IMR-90 (cell line): ENCODE measurements around the gene TMEM190. TPM values are rescaled to one million over a fixed set of nuclear protein-coding genes. Genes with fewer than 3 reads are reported as not detected.

Experiments
- ATAC-seq: fragments of 200-7000 bp; cut with Tn5 transposase; 2 replicates; pipeline ENCODE4 v1.9.1; 2020; ENCODE audit warnings: low read depth, mild to moderate bottlenecking, moderate library complexity
- BruUV-seq: library from RNA; stranded (reverse); fragments of 400-500 nt; replicated peaks from 2 replicates; lab custom pipeline; 2021; lab: Mats Ljungman, UMichigan
- CTCF ChIA-PET: fragments of 300-600 bp; formaldehyde crosslinking; extraction: SDS; loops from one replicate; lab custom pipeline; 2021; ENCODE audit warnings: antibody characterized with exemption; lab: Yijun Ruan, JAX
- POLR2A ChIA-PET: fragments of 300-600 bp; sonication (Branson Sonifier 250); formaldehyde crosslinking; loops from one replicate; lab custom pipeline; 2022; ENCODE audit warnings: antibody characterized with exemption; ENCODE audit not compliant: unreplicated experiment; lab: Charles Lee
- DNase-seq: peaks from one replicate; pipeline ENCODE4 v3.0.0; 2013
- H2AFZ ChIP-seq: replicated peaks from 2 replicates; pipeline ENCODE3; 2013; ENCODE audit warnings: low read length, mild to moderate bottlenecking; ENCODE audit not compliant: poor library complexity
- H2AK5ac ChIP-seq: 2 replicates; pipeline ENCODE4 v1.6.1; 2013; ENCODE audit warnings: low read depth, low read length, inconsistent platforms
- H2AK9ac ChIP-seq: replicated peaks from 2 replicates; pipeline ENCODE3; 2013; ENCODE audit warnings: mild to moderate bottlenecking, low read depth, low read length, moderate library complexity; ENCODE audit not compliant: poor library complexity
- H2BK120ac ChIP-seq: 2 replicates; pipeline ENCODE4 v1.6.1; 2013; ENCODE audit warnings: low read depth, low read length, inconsistent platforms
- H2BK15ac ChIP-seq: 3 replicates; pipeline ENCODE4 v1.6.1; 2013; ENCODE audit warnings: low read depth, low read length, inconsistent platforms
- H2BK20ac ChIP-seq: 2 replicates; pipeline ENCODE4 v1.6.1; 2013; ENCODE audit warnings: low read depth, mild to moderate bottlenecking, inconsistent platforms, low read length, moderate library complexity
- H2BK5ac ChIP-seq: 2 replicates; pipeline ENCODE4 v1.6.1; 2013; ENCODE audit warnings: mild to moderate bottlenecking, low read depth, low read length, inconsistent platforms; ENCODE audit not compliant: poor library complexity, severe bottlenecking
- H3K14ac ChIP-seq: replicated peaks from 2 replicates; pipeline ENCODE4 v1.6.1; 2013; ENCODE audit warnings: low read depth, low read length, inconsistent platforms
- H3K18ac ChIP-seq: 2 replicates; pipeline ENCODE4 v1.6.1; 2013; ENCODE audit warnings: low read depth, low read length, control low read depth
- H3K23ac ChIP-seq: 2 replicates; pipeline ENCODE4 v1.6.1; 2013; ENCODE audit warnings: low read depth, low read length, inconsistent platforms
- H3K27ac ChIP-seq: 2 replicates; pipeline ENCODE4 v1.5.1; 2013; ENCODE audit warnings: mild to moderate bottlenecking, control low read depth, low read length; ENCODE audit not compliant: insufficient read depth
- H3K27me3 ChIP-seq: 2 replicates; pipeline ENCODE4 v1.6.1; 2013; ENCODE audit warnings: low read length; ENCODE audit not compliant: control insufficient read depth, insufficient read depth
- H3K36me3 ChIP-seq: 2 replicates; pipeline ENCODE4 v1.6.1; 2013; ENCODE audit warnings: low read length, mixed read lengths; ENCODE audit not compliant: control insufficient read depth, insufficient read depth
- H3K4ac ChIP-seq: 2 replicates; pipeline ENCODE4 v1.6.1; 2013; ENCODE audit warnings: low read depth, low read length, inconsistent platforms
- H3K4me1 ChIP-seq: 2 replicates; pipeline ENCODE4 v1.6.1; 2013; ENCODE audit warnings: low read length, mixed read lengths; ENCODE audit not compliant: control insufficient read depth, insufficient read depth
- H3K4me2 ChIP-seq: 2 replicates; pipeline ENCODE4 v1.6.1; 2013; ENCODE audit warnings: low read depth, mild to moderate bottlenecking, control low read depth, low read length, moderate library complexity
- H3K4me3 ChIP-seq: 2 replicates; pipeline ENCODE4 v1.5.1; 2013; ENCODE audit warnings: low read depth, mild to moderate bottlenecking, control low read depth, low read length, moderate library complexity; ENCODE audit not compliant: insufficient read depth
- H3K56ac ChIP-seq: 2 replicates; pipeline ENCODE4 v1.6.1; 2013; ENCODE audit warnings: low read length, inconsistent platforms; ENCODE audit not compliant: insufficient read depth; ENCODE audit errors: extremely low read depth
- H3K79me1 ChIP-seq, 2 experiments: 2 replicates each; pipeline ENCODE4 v1.6.1; 2013; ENCODE audit warnings: low read length in 2 of 2, inconsistent platforms in 1 of 2, low read depth in 1 of 2
- H3K9ac ChIP-seq: 2 replicates; pipeline ENCODE4 v1.6.1; 2013; ENCODE audit warnings: low read depth, low read length, control low read depth
- H3K9me1 ChIP-seq: 2 replicates; pipeline ENCODE4 v1.6.1; 2013; ENCODE audit warnings: low read length, inconsistent platforms; ENCODE audit not compliant: insufficient read depth
- H3K9me3 ChIP-seq: 2 replicates; pipeline ENCODE4 v1.6.1; 2013; ENCODE audit warnings: low read length; ENCODE audit not compliant: control insufficient read depth, insufficient read depth
- H4K20me1 ChIP-seq: 2 replicates; pipeline ENCODE4 v1.6.1; 2013; ENCODE audit warnings: low read length, inconsistent platforms; ENCODE audit not compliant: insufficient read depth
- H4K5ac ChIP-seq: 2 replicates; pipeline ENCODE4 v1.6.1; 2013; ENCODE audit warnings: mild to moderate bottlenecking, low read depth, low read length, control low read depth
- H4K8ac ChIP-seq, 2 experiments: 2 replicates each; pipeline ENCODE4 v1.6.1; 2013; ENCODE audit warnings: low read depth in 2 of 2, low read length in 2 of 2, control low read depth in 1 of 2, inconsistent platforms in 1 of 2
- H4K91ac ChIP-seq: 2 replicates; pipeline ENCODE4 v1.6.1; 2013; ENCODE audit warnings: low read depth, low read length, inconsistent platforms; ENCODE audit not compliant: insufficient read depth
- BHLHE40 ChIP-seq: fragments of 150-350 bp; IDR thresholded peaks from 2 replicates; pipeline ENCODE4 v1.6.1; 2016; ENCODE audit warnings: mild to moderate bottlenecking, low read depth, low read length
- CEBPB ChIP-seq: IDR thresholded peaks from 2 replicates; pipeline ENCODE4 v1.6.1; 2012; ENCODE audit warnings: low read depth, low read length, improper control_type of control experiment
- CHD1 ChIP-seq: IDR thresholded peaks from 2 replicates; pipeline ENCODE4 v1.6.1; 2012; ENCODE audit warnings: low read depth, low read length, improper control_type of control experiment
- CTCF ChIP-seq: conservative IDR thresholded peaks from 2 replicates; pipeline ENCODE4 v1.5.1; 2012; ENCODE audit warnings: mild to moderate bottlenecking, low read depth, low read length, improper control_type of control experiment
- FOS ChIP-seq: fragments of 150-350 bp; IDR thresholded peaks from 2 replicates; pipeline ENCODE4 v1.6.1; 2016; ENCODE audit warnings: low read depth, low read length
- MAFK ChIP-seq: IDR thresholded peaks from 2 replicates; pipeline ENCODE4 v1.6.1; 2012; ENCODE audit warnings: low read depth, low read length, improper control_type of control experiment
- MAZ ChIP-seq: IDR thresholded peaks from 2 replicates; pipeline ENCODE4 v1.6.1; 2012; ENCODE audit warnings: low read depth, mild to moderate bottlenecking, low read length, improper control_type of control experiment, moderate library complexity, borderline replicate concordance
- MXI1 ChIP-seq: IDR thresholded peaks from 2 replicates; pipeline ENCODE4 v1.6.1; 2012; ENCODE audit warnings: low read depth, mild to moderate bottlenecking, low read length, moderate library complexity, borderline replicate concordance
- NFE2L2 ChIP-seq: fragments of 150-350 bp; IDR thresholded peaks from 2 replicates; pipeline ENCODE4 v1.6.1; 2016; ENCODE audit warnings: low read depth, mild to moderate bottlenecking, low read length
- POLR2A ChIP-seq: IDR thresholded peaks from 2 replicates; pipeline ENCODE4 v1.6.1; 2012; ENCODE audit warnings: mild to moderate bottlenecking, low read depth, low read length
- RAD21 ChIP-seq: IDR thresholded peaks from 2 replicates; pipeline ENCODE4 v1.6.1; 2012; ENCODE audit warnings: low read length, improper control_type of control experiment
- RCOR1 ChIP-seq: IDR thresholded peaks from 2 replicates; pipeline ENCODE4 v1.6.1; 2012; ENCODE audit warnings: mild to moderate bottlenecking, low read length, improper control_type of control experiment; ENCODE audit not compliant: insufficient replicate concordance
- RFX5 ChIP-seq: IDR thresholded peaks from 2 replicates; pipeline ENCODE4 v1.8.0; 2012; ENCODE audit warnings: low read depth, mild to moderate bottlenecking, low read length, moderate library complexity
- SMC3 ChIP-seq: fragments of 150-350 bp; IDR thresholded peaks from 2 replicates; pipeline ENCODE4 v1.6.1; 2016; ENCODE audit warnings: low read depth, mild to moderate bottlenecking, antibody characterized with exemption, low read length, moderate library complexity
- WGBS, 2 experiments: methylation state at CpG; one replicate each; pipeline versions ENCODE4 v1.1.5 to v1.1.7; 2013; ENCODE audit warnings: missing lambda C conversion rate in 2 of 2; ENCODE audit not compliant: insufficient read length in 1 of 2; ENCODE audit errors: extremely low coverage in 2 of 2; 5-methylcytosine and 5-hydroxymethylcytosine counted together
- dilution Hi-C: fragments of 300-500 bp; cut with HindIII; formaldehyde crosslinking; loops from one replicate; pipeline ENCODE4 v1.14.3; 2018; ENCODE audit warnings: low sequenced_read_pairs; ENCODE audit not compliant: unreplicated experiment
- in situ Hi-C: fragments of 300-500 bp; cut with MboI; formaldehyde crosslinking; loops from 3 replicates; pipeline ENCODE4 v1.14.3; 2019; ENCODE audit warnings: low sequenced_read_pairs, inconsistent platforms, mixed read lengths
- intact Hi-C: fragments of 100-400 bp; cut with micrococcal nuclease; formaldehyde crosslinking; loops from 2 replicates; pipeline ENCODE4 v1.10.0; 2022
- polyA plus RNA-seq, 3 experiments: library from polyadenylated mRNA; depleted of rRNA; stranded (reverse); fragments of >200 nt; gene quantifications; 2 replicates each; pipeline ENCODE4 v1.2.3, GENCODE V29; 2012; ENCODE audit warnings: low replicate concordance in 1 of 3
- total RNA-seq: library from RNA; depleted of rRNA; stranded (reverse); fragments of >200 nt; gene quantifications from 2 replicates; pipeline ENCODE4 v1.2.3, GENCODE V29; 2012
- TF ChIP-seq, protein P1 (sequence below): fragments of 150-350 bp; IDR thresholded peaks from 2 replicates; pipeline ENCODE4 v1.6.1; 2016; ENCODE audit warnings: low read depth, mild to moderate bottlenecking, low read length, moderate library complexity, borderline replicate concordance

Gene TMEM190
- total and polyA plus RNA-seq, 2 of the 4 experiments (the other 2 are of a cell fraction): 1.6 TPM; not detected in 1

DNA sequence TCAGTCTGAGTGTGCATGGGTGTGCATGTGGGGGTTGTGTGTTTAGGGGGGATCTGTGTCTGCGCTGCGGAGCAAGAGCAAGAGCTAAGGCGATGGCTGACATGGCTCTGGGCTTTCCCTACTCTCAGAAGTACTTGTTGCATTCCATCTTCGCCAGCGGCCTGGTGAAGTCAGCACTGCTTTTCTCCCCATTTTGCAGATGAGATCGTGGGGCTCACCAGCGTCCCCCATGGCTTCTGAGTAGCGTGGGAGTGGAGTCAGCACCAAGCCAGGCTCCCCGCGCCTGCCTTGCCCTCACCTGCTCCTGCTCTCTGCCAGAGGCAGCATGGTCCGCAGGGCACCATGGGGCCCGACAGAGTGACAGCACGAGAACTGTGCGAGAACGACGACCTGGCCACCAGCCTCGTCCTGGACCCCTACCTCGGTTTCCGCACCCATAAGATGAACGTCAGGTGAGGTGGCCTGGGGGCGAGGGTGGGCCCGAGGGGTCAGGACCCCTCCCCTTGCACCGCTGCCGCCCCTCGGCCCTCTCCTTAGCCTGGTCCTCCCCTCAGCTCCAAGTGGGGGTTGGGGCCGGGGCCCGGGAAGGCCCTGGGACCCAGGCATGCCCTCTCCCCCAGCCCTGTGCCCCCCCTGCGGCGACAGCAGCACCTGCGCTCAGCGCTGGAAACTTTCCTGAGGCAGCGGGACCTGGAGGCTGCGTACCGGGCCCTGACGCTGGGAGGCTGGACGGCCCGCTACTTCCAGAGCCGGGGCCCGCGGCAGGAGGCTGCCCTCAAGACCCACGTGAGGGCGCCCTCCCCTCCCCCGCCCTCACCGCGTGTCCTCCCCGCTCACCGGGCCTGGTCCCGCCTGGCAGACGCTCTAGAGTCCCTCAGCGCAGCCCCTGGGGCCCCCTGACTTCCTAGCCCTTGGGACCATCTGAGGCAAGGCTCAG, 34.8 kb upstream of the TMEM190 start:
- H3K4me2 ChIP-seq: peak overlapping the region; percentile 89
- dilution Hi-C loops: no loop called here
- H3K9ac ChIP-seq: peak overlapping the region; percentile 20; the same call in 1 of the 2 replicates
- peak overlapping the region; percentile 32 for H2AFZ ChIP-seq
- H2AK5ac ChIP-seq: peak overlapping the region; percentile 62
- peaks cover 15% of the 10 kb centered on the region; the same call in 1 of the 2 replicates for H3K36me3 ChIP-seq
- TF ChIP-seq BHLHE40 (no peak), RFX5 (no peak), SMC3 (no peak), POLR2A (no peak), NFE2L2 (no peak), RCOR1 (no peak), CTCF (no peak), CEBPB (no peak), CHD1 (no peak), FOS (no peak), MAZ (no peak), MXI1 (no peak), MAFK (no peak), RAD21 (no peak)
- TF ChIP-seq, protein P1, sequence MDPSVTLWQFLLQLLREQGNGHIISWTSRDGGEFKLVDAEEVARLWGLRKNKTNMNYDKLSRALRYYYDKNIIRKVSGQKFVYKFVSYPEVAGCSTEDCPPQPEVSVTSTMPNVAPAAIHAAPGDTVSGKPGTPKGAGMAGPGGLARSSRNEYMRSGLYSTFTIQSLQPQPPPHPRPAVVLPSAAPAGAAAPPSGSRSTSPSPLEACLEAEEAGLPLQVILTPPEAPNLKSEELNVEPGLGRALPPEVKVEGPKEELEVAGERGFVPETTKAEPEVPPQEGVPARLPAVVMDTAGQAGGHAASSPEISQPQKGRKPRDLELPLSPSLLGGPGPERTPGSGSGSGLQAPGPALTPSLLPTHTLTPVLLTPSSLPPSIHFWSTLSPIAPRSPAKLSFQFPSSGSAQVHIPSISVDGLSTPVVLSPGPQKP: no peak
- 85% methylated on average over 19 of the region's 50 CpGs; no CpG with 5 or more reads in 1 of the 2 experiments for WGBS, 2 experiments
- H3K4ac ChIP-seq: no peak overlapping the region
- intact Hi-C loops: no loop called here
- H3K9me3 ChIP-seq: no peaks in the 10 kb centered on the region
- BruUV-seq: no TSS peak
- in situ Hi-C loops: no loop called here
- H4K5ac ChIP-seq: no peak overlapping the region
- H3K27me3 ChIP-seq: no peaks in the 10 kb centered on the region
- DNase-seq (no peak), ATAC-seq (no peak)
- peaks cover 6% of the 10 kb centered on the region for H4K20me1 ChIP-seq
- peaks cover 13% of the 10 kb centered on the region for H3K4me1 ChIP-seq
- no peak overlapping the region for H2BK15ac ChIP-seq
- H3K14ac ChIP-seq: peak overlapping the region; percentile 66; the same call in 1 of the 2 replicates
- H2BK20ac ChIP-seq: no peak overlapping the region
- peak overlapping the region; percentile 23; the same call in 1 of the 2 replicates for H3K4me3 ChIP-seq
- H3K18ac ChIP-seq: no peak overlapping the region
- H3K56ac ChIP-seq: no peak overlapping the region
- H2BK5ac ChIP-seq: no peak overlapping the region
- no peak overlapping the region for H4K8ac ChIP-seq
- H3K27ac ChIP-seq: no peak overlapping the region; the same call in 1 of the 2 replicates
- H2BK120ac ChIP-seq: no peak overlapping the region
- CTCF ChIA-PET: no interaction called here
- no peak overlapping the region for H4K91ac ChIP-seq
- peaks cover 10% of the 10 kb centered on the region; the same call in 1 of the 2 replicates for H3K9me1 ChIP-seq
- POLR2A ChIA-PET: no interaction called here
- peaks cover 4 to 17% of the 10 kb centered on the region in 2 experiments; a peak in 3 of 4 replicates for H3K79me1 ChIP-seq
- H3K23ac ChIP-seq: no peak overlapping the region
- H2AK9ac ChIP-seq: peak overlapping the region; percentile 55
